ENCODE results near the gene INSR. TPM values are rescaled to one million over a fixed set of nuclear protein-coding genes. Genes with fewer than 3 reads are reported as not detected.

Gene INSR
- 1 to 10 TPM in 2 of 6 donors, under 1 TPM in 3, not detected in 1; 0.40 to 2.2 (median 0.52) TPM for polyA plus RNA-seq (ENCODE audit: low read depth in 6 of 6)

- Mint-ChIP-seq H3K4me1 (peaks cover 16 to 48% (median 48%) of the 10 kb centered on the region in 3 donors), H3K27me3 (peaks cover 0 to 27% (median 5%) of the 10 kb centered on the region in 3 donors), H3K27ac (peak within 1 kb of the TSS in 2 of 6 donors; percentile 34 to 70), H3K9me3 (no peaks in the 10 kb centered on the region), H3K4me3 (peak within 1 kb of the TSS; percentile 86 to 92 (median 90)), H3K36me3 (no peaks in the 10 kb centered on the region)
- ATAC-seq (ENCODE audit: low read depth in 2 of 2): peak; percentile 68 to 77
- peak; percentile 51 for DNase-seq
Measured at GRCh38 chr19:7293762-7294557, at the start of gene INSR. INSR (minus strand) TSS chr19:7294414; CDS start chr19:7293891, 523 bp downstream.

GRCh38 chr19:7342143-7342542, 47.9 kb upstream of the INSR start:
- ATAC-seq (ENCODE audit: low read depth in 2 of 2): no peak
- Mint-ChIP-seq H3K27ac (peak overlapping the region in 4 of 6 donors; percentile 49 to 100 (median 94)), H3K4me3 (peak overlapping the region in 5 of 8 donors; percentile 32 to 82 (median 47))

GRCh38 chr19:7340959-7341837, 47.0 kb upstream of the INSR start:
- H3K4me1 Mint-ChIP-seq: peaks cover 54 to 88% (median 73%) of the 10 kb centered on the region in 3 donors
- H3K27me3 Mint-ChIP-seq: no peaks in the 10 kb centered on the region
- H3K27ac Mint-ChIP-seq: peak overlapping the region; percentile 92 to 100 (median 96)
- no peak for ATAC-seq (ENCODE audit: low read depth in 2 of 2)
- peak overlapping the region; percentile 66 to 87 (median 78) for H3K4me3 Mint-ChIP-seq
- H3K9me3 Mint-ChIP-seq: peaks cover 0 to 10% (median 3%) of the 10 kb centered on the region in 7 donors
- H3K36me3 Mint-ChIP-seq: no peaks in the 10 kb centered on the region
- DNase-seq: peak; percentile 83

More at GRCh38 chr19:7342143-7342542, 47.9 kb upstream of the INSR start:
- Mint-ChIP-seq H3K9me3 (peaks cover 0 to 10% (median under 1%) of the 10 kb centered on the region in 7 donors), H3K36me3 (no peaks in the 10 kb centered on the region), H3K27me3 (no peaks in the 10 kb centered on the region), H3K4me1 (peaks cover 63 to 87% (median 73%) of the 10 kb centered on the region in 3 donors)
- no peak for DNase-seq

- Mint-ChIP-seq H3K36me3 (no peaks in the 10 kb centered on the region), H3K4me3 (peak overlapping the region; percentile 32 to 92 (median 82)), H3K4me1 (peaks cover 22 to 86% (median 71%) of the 10 kb centered on the region in 3 donors), H3K27me3 (no peaks in the 10 kb centered on the region), H3K27ac (peak overlapping the region; percentile 91 to 100 (median 98)), H3K9me3 (peaks cover 0 to 15% (median 3%) of the 10 kb centered on the region in 7 donors)
- ATAC-seq (ENCODE audit: low read depth in 2 of 2) (peak; percentile 85 to 86), DNase-seq (peak; percentile 93)
Measured at GRCh38 chr19:7337380-7338194, 43.4 kb upstream of the INSR start.

GRCh38 chr19:7336321-7336973, 42.2 kb upstream of the INSR start:
- Mint-ChIP-seq H3K4me3 (peak overlapping the region in 7 of 8 donors; percentile 32 to 92 (median 84)), H3K36me3 (no peaks in the 10 kb centered on the region), H3K27ac (peak overlapping the region; percentile 91 to 100 (median 98)), H3K4me1 (peaks cover 12 to 81% (median 67%) of the 10 kb centered on the region in 3 donors), H3K27me3 (no peaks in the 10 kb centered on the region), H3K9me3 (peaks cover 0 to 13% (median 3%) of the 10 kb centered on the region in 7 donors)
- ATAC-seq (ENCODE audit: low read depth in 2 of 2) (no peak), DNase-seq (no peak)

GRCh38 chr19:7333198-7334118, 39.2 kb upstream of the INSR start:
- peak overlapping the region in 5 of 6 donors; percentile 35 to 85 (median 74) for H3K27ac Mint-ChIP-seq
- ATAC-seq (ENCODE audit: low read depth in 2 of 2) (no peak), DNase-seq (no peak)
- peaks cover 0 to 13% (median 3%) of the 10 kb centered on the region in 7 donors for H3K9me3 Mint-ChIP-seq
- no peaks in the 10 kb centered on the region for H3K36me3 Mint-ChIP-seq
- H3K4me3 Mint-ChIP-seq: peak overlapping the region in 7 of 8 donors; percentile 6 to 88 (median 57)
- H3K4me1 Mint-ChIP-seq: peaks cover 10 to 51% (median 42%) of the 10 kb centered on the region in 3 donors
- H3K27me3 Mint-ChIP-seq: no peaks in the 10 kb centered on the region

GRCh38 chr19:7331446-7331845, 37.2 kb upstream of the INSR start:
- no peaks in the 10 kb centered on the region for H3K27me3 Mint-ChIP-seq
- ATAC-seq (ENCODE audit: low read depth in 2 of 2) (no peak), DNase-seq (no peak)
- H3K4me1 Mint-ChIP-seq: peaks cover 10 to 31% (median 22%) of the 10 kb centered on the region in 3 donors
- no peak overlapping the region for H3K27ac Mint-ChIP-seq
- H3K4me3 Mint-ChIP-seq: no peak overlapping the region
- H3K9me3 Mint-ChIP-seq: peaks cover 0 to 11% (median 0%) of the 10 kb centered on the region in 7 donors
- no peaks in the 10 kb centered on the region for H3K36me3 Mint-ChIP-seq

GRCh38 chr19:7328647-7329046, 34.4 kb upstream of the INSR start:
- H3K9me3 Mint-ChIP-seq: peaks cover 3 to 7% (median 5%) of the 10 kb centered on the region in 7 donors
- H3K27ac Mint-ChIP-seq: no peak overlapping the region
- no peak for DNase-seq
- H3K4me3 Mint-ChIP-seq: no peak overlapping the region
- peaks cover 4 to 8% of the 10 kb centered on the region in 2 donors for H3K36me3 Mint-ChIP-seq
- H3K4me1 Mint-ChIP-seq: peaks cover 15 to 19% (median 18%) of the 10 kb centered on the region in 3 donors
- H3K27me3 Mint-ChIP-seq: no peaks in the 10 kb centered on the region
- ATAC-seq (ENCODE audit: low read depth in 2 of 2): peak; percentile 57 to 63

GRCh38 chr19:7327802-7328201, 33.6 kb upstream of the INSR start:
- Mint-ChIP-seq H3K4me3 (no peak overlapping the region), H3K4me1 (peaks cover 9 to 18% (median 11%) of the 10 kb centered on the region in 3 donors), H3K27me3 (no peaks in the 10 kb centered on the region), H3K36me3 (peaks cover 4 to 8% of the 10 kb centered on the region in 2 donors), H3K9me3 (peaks cover 3 to 7% (median 5%) of the 10 kb centered on the region in 7 donors), H3K27ac (no peak overlapping the region)
- DNase-seq: no peak
- no peak for ATAC-seq (ENCODE audit: low read depth in 2 of 2)

GRCh38 chr19:7326105-7326877, 32.1 kb upstream of the INSR start:
- no peak for ATAC-seq (ENCODE audit: low read depth in 2 of 2)
- Mint-ChIP-seq H3K27ac (peak overlapping the region in 3 of 6 donors; percentile 3 to 80 (median 38)), H3K36me3 (peaks cover 4 to 8% of the 10 kb centered on the region in 2 donors), H3K4me1 (peaks cover 9 to 18% (median 11%) of the 10 kb centered on the region in 3 donors), H3K9me3 (peaks cover 3 to 7% (median 5%) of the 10 kb centered on the region in 7 donors), H3K27me3 (no peaks in the 10 kb centered on the region), H3K4me3 (peak overlapping the region in 1 of 8 donors; percentile 31)
- DNase-seq: no peak

- H3K27ac Mint-ChIP-seq: no peak overlapping the region
- ATAC-seq (ENCODE audit: low read depth in 2 of 2): no peak
Measured at GRCh38 chr19:7318176-7318575, 24.0 kb upstream of the INSR start.

More at GRCh38 chr19:7318176-7318575, 24.0 kb upstream of the INSR start:
- Mint-ChIP-seq H3K4me3 (no peak overlapping the region), H3K36me3 (no peaks in the 10 kb centered on the region), H3K9me3 (peaks cover 0 to 9% (median 5%) of the 10 kb centered on the region in 7 donors), H3K27me3 (no peaks in the 10 kb centered on the region), H3K4me1 (no peaks in the 10 kb centered on the region)
- DNase-seq: no peak
